Heart left ventricle (tissue), 16 donors: ENCODE data around the gene GUCD1. TPM values are rescaled to one million over a fixed set of nuclear protein-coding genes. Genes with fewer than 3 reads are reported as not detected.
A peak's percentile ranks its signal among the peaks of the same experiment; 100 is the strongest.

ENCODE experiments used
- ATAC-seq, 4 donors: fragments of 200-7000 bp; cut with Tn5 transposase; one replicate each; pipeline ENCODE4 v1.9.1; 2020 to 2022; ENCODE audit warnings: moderate library complexity in 4 of 4, mild to moderate bottlenecking in 3 of 4, moderate number of reproducible peaks in 1 of 4
- DNase-seq, 5 donors: peaks; one replicate each; pipeline ENCODE4 v3.0.0-alpha.2; 2020
- H3K27ac ChIP-seq, 12 donors: fragments of 200-600 bp; sonication (generic) in 4 of 12; one replicate each; pipeline versions ENCODE4 v1.5.0 to v1.8.0; 2016 to 2022; ENCODE audit warnings: mild to moderate bottlenecking in 2 of 12
- H3K27me3 ChIP-seq, 9 donors: fragments of 200-600 bp; sonication (generic) in 2 of 9; one replicate each; pipeline versions ENCODE4 v1.5.1 to v1.8.0; 2016 to 2022; ENCODE audit warnings: mild to moderate bottlenecking in 3 of 9
- H3K36me3 ChIP-seq, 9 donors: fragments of 200-600 bp; sonication (generic) in 2 of 9; one replicate each; pipeline versions ENCODE4 v1.5.0 to v1.8.0; 2018 to 2022; ENCODE audit warnings: mild to moderate bottlenecking in 2 of 9
- H3K4me1 ChIP-seq, 12 donors: fragments of 200-600 bp; sonication (generic) in 4 of 12; one replicate each; pipeline versions ENCODE4 v1.5.0 to v1.8.0; 2016 to 2022; ENCODE audit warnings: mild to moderate bottlenecking in 3 of 12
- H3K4me3 ChIP-seq, 12 donors: fragments of 200-600 bp; sonication (generic) in 4 of 12; one replicate each; pipeline versions ENCODE4 v1.5.0 to v1.8.0; 2017 to 2022; ENCODE audit warnings: mild to moderate bottlenecking in 9 of 12, moderate library complexity in 4 of 12
- H3K9me3 ChIP-seq, 12 donors: fragments of 200-600 bp; sonication (generic) in 4 of 12; one replicate each; pipeline versions ENCODE4 v1.5.0 to v1.8.0; 2016 to 2022; ENCODE audit warnings: mild to moderate bottlenecking in 1 of 12
- CTCF ChIP-seq, 12 donors: fragments of 200-600 bp; sonication (generic) in 4 of 12; IDR thresholded peaks; one replicate each; pipeline versions ENCODE4 v1.5.0 to v1.8.0; 2018 to 2022; ENCODE audit warnings: antibody characterized with exemption in 12 of 12, mild to moderate bottlenecking in 5 of 12
- POLR2A ChIP-seq, 2 donors: fragments of 450-650 bp; IDR thresholded peaks; one replicate each; pipeline ENCODE4 v1.6.1; 2017; ENCODE audit warnings: antibody characterized with exemption in 2 of 2, mild to moderate bottlenecking in 2 of 2, moderate library complexity in 2 of 2
- whole genome bisulfite sequencing, 4 donors: extraction: QIAGEN DNeasy Blood & Tissue Kit in 2 of 4; methylation state at CpG; one replicate each; pipeline versions ENCODE4 v1.1.5 to v1.1.7; 2013 to 2018; 5-methylcytosine and 5-hydroxymethylcytosine counted together
- intact Hi-C, 10 donors: fragments of 100-400 bp; cut with DNase I; formaldehyde crosslinking; loops; one replicate each; pipeline versions ENCODE4 v1.11.1 to v1.14.2; 2022
- polyA plus RNA-seq, 2 donors: library from polyadenylated mRNA; stranded (reverse); fragments of 200-250 nt; gene quantifications; one replicate each; pipeline ENCODE4 v1.2.3, GENCODE V29; 2013
- total RNA-seq, 9 donors: library from RNA; depleted of rRNA in 2 of 9; stranded (reverse); fragments of >200 nt in 2 of 9; fragmentation: NEBNext Ultra II Directional in 3 of 9; extraction: Animal tissue kit (Norgen Biotek cat#: 25700) in 3 of 9; gene quantifications; one replicate each; pipeline versions ENCODE4 v1.1.0 to v1.2.4, GENCODE V29; 2016 to 2023
- donor health status: ischemic (EF 13 %, LVEDD 7.1; RV severe dilation, severe dysfunction).
- donor health status: healthy with polysubstance abuse.
- donor health status: DM: no; HTN: yes; CAD: no.
- donor health status: DM: no; HTN: no; CAD: no.
- donor health status: ischemic (EF 25% LVEDD 6.9; RV normal size, moderate dysfunction).
- donor health status: ischemic (EF 25% LVEDD 5.7; RV mildly dilated, moderate dysfunction).
- donor health status: healthy.
- donor health status: DM: yes; HTN: yes; CAD: no.
- donor health status: ischemic (EF 35%, LVEDD 5.7; RV mildly dilated, moderate dysfunction).
- donor health status: nonischemic (EF 11% LVEDD 7.7; RV severe dilation, severe dysfunction).
- donor health status: DM: yes; HTN: yes; CAD: no.
- donor health status: PGD.
- donor health status: ischemic (EF 29% LVEDD 5.4; RV normal size, mild dysfunction).
- donor health status: nonischemic (EF 23%, LVEDD 6.1; RV moderate dilation, normal function).

The GUCD1 gene
- total and polyA plus RNA-seq, 11 donors: 147 to 487 (median 186) TPM

- 97 to 99% (median 97%) methylated on average over 12 of the region's 12 CpGs for WGBS, 4 donors
- DNase-seq (no peak), ATAC-seq (no peak)
- Histone ChIP-seq H3K27ac (no peak overlapping the region), H3K4me3 (no peak overlapping the region), H3K27me3 (no peaks in the 10 kb centered on the region), H3K36me3 (peaks cover 0 to 29% (median 5%) of the 10 kb centered on the region in 9 donors), H3K9me3 (no peaks in the 10 kb centered on the region), H3K4me1 (peaks cover 0 to 18% (median 4%) of the 10 kb centered on the region in 12 donors)
- no peak for TF ChIP-seq POLR2A (IDR thresholded peaks at IDR 0.05)
- TF ChIP-seq CTCF (IDR thresholded peaks at IDR 0.05): no peak
- intact Hi-C loops: no loop called here
Observed at GRCh38 chr22:24590596-24591173, 35.7 kb upstream of the GUCD1 start.

- intact Hi-C loops: no loop called here
- TF ChIP-seq POLR2A (IDR thresholded peaks at IDR 0.05) (no peak), CTCF (IDR thresholded peaks at IDR 0.05) (no peak)
- Histone ChIP-seq H3K27me3 (no peaks in the 10 kb centered on the region), H3K36me3 (peaks cover 0 to 32% (median 5%) of the 10 kb centered on the region in 9 donors), H3K4me3 (no peak overlapping the region), H3K4me1 (peaks cover 0 to 23% (median 4%) of the 10 kb centered on the region in 12 donors), H3K27ac (no peak overlapping the region), H3K9me3 (no peaks in the 10 kb centered on the region)
- no peak for ATAC-seq
- 92 to 97% (median 95%) methylated on average over 5 to 7 of the region's 7 CpGs for WGBS, 4 donors
- DNase-seq: no peak
Observed at GRCh38 chr22:24589518-24590030, 34.6 kb upstream of the GUCD1 start.

GRCh38 chr22:24588757-24589481 is 34.0 kb upstream of the GUCD1 start:
- TF ChIP-seq POLR2A (IDR thresholded peaks at IDR 0.05) (no peak), CTCF (IDR thresholded peaks at IDR 0.05) (no peak)
- 92 to 96% (median 94%) methylated on average over 10 to 21 of the region's 21 CpGs for WGBS, 4 donors
- Histone ChIP-seq H3K4me1 (peaks cover 0 to 30% (median 6%) of the 10 kb centered on the region in 12 donors), H3K9me3 (no peaks in the 10 kb centered on the region), H3K27me3 (no peaks in the 10 kb centered on the region), H3K27ac (no peak overlapping the region), H3K4me3 (no peak overlapping the region), H3K36me3 (peaks cover 0 to 32% (median 5%) of the 10 kb centered on the region in 9 donors)
- intact Hi-C loops: no loop called here
- no peak for DNase-seq
- ATAC-seq: no peak

- TF ChIP-seq CTCF (IDR thresholded peaks at IDR 0.05): no peak
- TF ChIP-seq POLR2A (IDR thresholded peaks at IDR 0.05): no peak
- Histone ChIP-seq H3K4me1 (peaks cover 0 to 33% (median 12%) of the 10 kb centered on the region in 12 donors), H3K4me3 (no peak overlapping the region), H3K27me3 (no peaks in the 10 kb centered on the region), H3K9me3 (no peaks in the 10 kb centered on the region), H3K27ac (no peak overlapping the region), H3K36me3 (peaks cover 0 to 32% (median 5%) of the 10 kb centered on the region in 9 donors)
- intact Hi-C loops: no loop called here
- DNase-seq: peak in 1 of 5 donors; percentile 44
- WGBS, 4 donors: 57 to 72% (median 65%) methylated on average over 10 to 13 of the region's 13 CpGs
- ATAC-seq: no peak
Observed at GRCh38 chr22:24588381-24588756, 33.4 kb upstream of the GUCD1 start.
